NOMO-1 (cell line): Measurements from ENCODE around the gene CA12.
A peak's percentile ranks its signal among the peaks of the same experiment; 100 is the strongest.

ENCODE experiments used
- DNase-seq, 2 experiments: peaks; one replicate each; lab custom pipeline; 2025; ENCODE audit not compliant: unreplicated experiment in 2 of 2; lab: John Stamatoyannopoulos, UW

The CA12 gene

GRCh38 chr15:63381301-63382204 lies at the start of gene CA12:
Gene CA12 (minus strand): TSS chr15:63381846. CDS start chr15:63381720, 126 bp downstream.
- peak in 1 of 2 experiments; percentile 8 for DNase-seq

GRCh38 chr15:63430766-63431451 lies 49.3 kb upstream of the CA12 start:
- DNase-seq, result no peak

- no peak for DNase-seq
Observed at GRCh38 chr15:63426552-63426951, 44.9 kb upstream of the CA12 start.

- no peak for DNase-seq
Observed at GRCh38 chr15:63425426-63425985, 43.9 kb upstream of the CA12 start.

GRCh38 chr15:63422891-63423590 lies 41.4 kb upstream of the CA12 start:
- DNase-seq, result peak in 1 of 2 experiments; percentile 52

GRCh38 chr15:63421433-63421832 lies 39.8 kb upstream of the CA12 start:
- DNase-seq, result no peak

- peak in 1 of 2 experiments; percentile 26 for DNase-seq
Observed at GRCh38 chr15:63420333-63420747, 38.7 kb upstream of the CA12 start.

GRCh38 chr15:63418811-63419210 lies 37.2 kb upstream of the CA12 start:
- no peak for DNase-seq

GRCh38 chr15:63417721-63418120 lies 36.1 kb upstream of the CA12 start:
- DNase-seq, result no peak

GRCh38 chr15:63417274-63417673 lies 35.6 kb upstream of the CA12 start:
- peak in 1 of 2 experiments; percentile 33 for DNase-seq

- no peak for DNase-seq
Observed at GRCh38 chr15:63414474-63415120, 33.0 kb upstream of the CA12 start.

GRCh38 chr15:63412551-63412950 lies 30.9 kb upstream of the CA12 start:
- DNase-seq, result no peak

GRCh38 chr15:63411866-63412265 lies 30.2 kb upstream of the CA12 start:
- DNase-seq, result no peak

GRCh38 chr15:63409179-63409578 lies 27.5 kb upstream of the CA12 start:
- DNase-seq, result no peak

GRCh38 chr15:63408524-63408923 lies 26.9 kb upstream of the CA12 start:
- peak in 1 of 2 experiments; percentile 2 for DNase-seq

GRCh38 chr15:63407612-63408011 lies 26.0 kb upstream of the CA12 start:
- DNase-seq, result no peak

GRCh38 chr15:63405683-63406390 lies 24.2 kb upstream of the CA12 start:
- peak in 1 of 2 experiments; percentile 57 for DNase-seq

- DNase-seq, result no peak
Observed at GRCh38 chr15:63405159-63405558, 23.5 kb upstream of the CA12 start.

- DNase-seq, result no peak
Observed at GRCh38 chr15:63403254-63403945, 21.8 kb upstream of the CA12 start.
